GM23248 (cell line): ENCODE results near the gene DIP2C.

Source experiments
- EZH2 ChIP-seq: fragments of 200-600 bp; sonication (generic); IDR thresholded peaks from 2 replicates; pipeline ENCODE4 v1.6.1; 2018; ENCODE audit warnings: antibody characterized with exemption, mild to moderate bottlenecking; ENCODE audit not compliant: insufficient read depth, poor library complexity, severe bottlenecking
- EZH2phosphoT487 ChIP-seq: fragments of 200-600 bp; sonication (generic); IDR thresholded peaks from 2 replicates; pipeline ENCODE4 v1.6.1; 2018; ENCODE audit warnings: antibody characterized with exemption, moderate library complexity, mild to moderate bottlenecking, low read depth; ENCODE audit not compliant: insufficient read depth

- TF ChIP-seq EZH2 (no peak), EZH2phosphoT487 (no peak)
Measured at GRCh38 chr10:659688-660141, 29.8 kb downstream of the DIP2C start.
